ENCODE measurements around the gene HEPN1. TPM values are rescaled to one million over a fixed set of nuclear protein-coding genes. Genes with fewer than 3 reads are reported as not detected.

Gene HEPN1
- total RNA-seq, 1 donor from 2014 or later = not detected

GRCh38 chr11:124922831-124923230 is 3.8 kb downstream of the HEPN1 start:
- intact Hi-C loops (cut with micrococcal nuclease) = no loop called here
- Mint-ChIP-seq H3K27ac (no peak overlapping the region), H3K4me1 (ENCODE audit: low read depth) (peaks cover 10% of the 10 kb centered on the region), H3K4me3 (no peak overlapping the region), H3K27me3 (ENCODE audit: insufficient read depth) (peaks cover 8% of the 10 kb centered on the region), H3K9me3 (no peaks in the 10 kb centered on the region), H3K36me3 (ENCODE audit: low read depth) (peaks cover 2% of the 10 kb centered on the region)
- DNase-seq (ENCODE audit: low spot score) = no peak

GRCh38 chr11:124923296-124923695 is 4.2 kb downstream of the HEPN1 start:
- H3K4me1 Mint-ChIP-seq (ENCODE audit: low read depth) = peaks cover 10% of the 10 kb centered on the region
- H3K27me3 Mint-ChIP-seq (ENCODE audit: insufficient read depth) = peaks cover 8% of the 10 kb centered on the region
- H3K4me3 Mint-ChIP-seq = no peak overlapping the region
- intact Hi-C loops (cut with micrococcal nuclease) = no loop called here
- H3K27ac Mint-ChIP-seq = no peak overlapping the region
- peaks cover 2% of the 10 kb centered on the region for H3K36me3 Mint-ChIP-seq (ENCODE audit: low read depth)
- no peaks in the 10 kb centered on the region for H3K9me3 Mint-ChIP-seq
- no peak for DNase-seq (ENCODE audit: low spot score)

- Mint-ChIP-seq H3K4me3 (no peak overlapping the region), H3K27ac (no peak overlapping the region), H3K4me1 (ENCODE audit: low read depth) (peaks cover 8% of the 10 kb centered on the region), H3K27me3 (ENCODE audit: insufficient read depth) (no peaks in the 10 kb centered on the region), H3K36me3 (ENCODE audit: low read depth) (no peaks in the 10 kb centered on the region), H3K9me3 (no peaks in the 10 kb centered on the region)
- intact Hi-C loops (cut with micrococcal nuclease) = no loop called here
- DNase-seq (ENCODE audit: low spot score) = no peak
Observed at GRCh38 chr11:124928942-124929665, 10.1 kb downstream of the HEPN1 start.

DNA sequence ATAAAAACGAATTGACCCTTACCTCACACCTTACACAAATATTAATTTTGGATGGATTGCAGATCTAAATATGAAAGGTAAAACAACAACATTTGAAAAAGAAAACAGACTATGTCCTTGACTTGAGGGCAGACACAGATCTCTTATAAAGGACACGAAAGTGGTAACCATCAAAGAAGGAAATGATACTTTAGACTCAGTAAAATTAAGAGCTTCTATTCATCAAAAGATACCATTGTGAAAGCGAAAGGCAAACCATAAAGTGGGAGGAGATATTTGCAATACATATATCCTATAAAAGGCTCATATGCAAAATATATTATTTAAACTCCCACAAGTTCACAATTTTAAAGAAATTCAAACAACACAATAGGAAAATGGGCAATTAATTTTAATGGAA is 11.7 kb downstream of the HEPN1 start:
- no peaks in the 10 kb centered on the region for H3K27me3 Mint-ChIP-seq (ENCODE audit: insufficient read depth)
- no peak overlapping the region for H3K27ac Mint-ChIP-seq
- H3K4me1 Mint-ChIP-seq (ENCODE audit: low read depth) = peaks cover 8% of the 10 kb centered on the region
- no peak for DNase-seq (ENCODE audit: low spot score)
- H3K9me3 Mint-ChIP-seq = no peaks in the 10 kb centered on the region
- H3K36me3 Mint-ChIP-seq (ENCODE audit: low read depth) = no peaks in the 10 kb centered on the region
- intact Hi-C loops (cut with micrococcal nuclease) = no loop called here
- no peak overlapping the region for H3K4me3 Mint-ChIP-seq

DNA sequence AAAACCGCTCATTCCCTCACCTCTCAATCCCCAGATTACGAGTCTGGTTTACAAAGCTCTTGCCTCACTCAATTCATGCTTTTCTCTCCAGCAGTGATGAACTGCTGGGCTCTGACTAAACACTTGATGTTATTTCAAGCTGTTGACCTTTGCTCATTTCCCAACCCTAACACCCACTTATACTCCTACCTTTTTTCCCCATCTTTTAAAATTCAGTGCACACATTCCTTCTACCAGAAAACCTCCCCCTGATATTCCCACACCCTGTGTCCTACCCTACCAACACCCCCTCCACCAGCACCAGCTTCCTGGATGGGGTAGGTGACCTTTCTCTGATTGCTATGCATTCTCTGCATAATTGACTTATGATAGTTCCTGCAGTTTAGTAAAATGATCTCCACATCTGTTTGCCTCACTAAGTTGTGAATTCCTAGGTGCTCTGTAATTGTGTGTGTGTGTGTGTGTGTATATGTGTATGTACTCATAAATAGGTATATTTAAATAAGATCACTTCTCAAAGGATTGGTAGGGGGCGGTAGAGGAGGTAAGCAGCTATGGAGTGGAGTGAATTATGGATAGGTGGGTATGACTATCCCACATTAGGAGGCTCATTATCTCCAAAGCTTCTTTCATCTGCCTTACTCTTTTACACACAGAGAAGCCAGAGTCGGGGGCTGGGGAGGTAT is 16.0 kb downstream of the HEPN1 start:
- no peaks in the 10 kb centered on the region for H3K9me3 Mint-ChIP-seq
- DNase-seq (ENCODE audit: low spot score) = no peak
- intact Hi-C loops (cut with micrococcal nuclease) = no loop called here
- peaks cover 10% of the 10 kb centered on the region for H3K27me3 Mint-ChIP-seq (ENCODE audit: insufficient read depth)
- H3K4me1 Mint-ChIP-seq (ENCODE audit: low read depth) = peaks cover 8% of the 10 kb centered on the region
- no peak overlapping the region for H3K4me3 Mint-ChIP-seq
- H3K27ac Mint-ChIP-seq = no peak overlapping the region
- no peaks in the 10 kb centered on the region for H3K36me3 Mint-ChIP-seq (ENCODE audit: low read depth)

GRCh38 chr11:124935548-124936514 is 16.8 kb downstream of the HEPN1 start, which contains the start of gene HEPACAM:
Gene HEPACAM (minus strand): TSS chr11:124936047. CDS start chr11:124936006, 41 bp downstream.
- no peaks in the 10 kb centered on the region for H3K36me3 Mint-ChIP-seq (ENCODE audit: low read depth)
- H3K4me1 Mint-ChIP-seq (ENCODE audit: low read depth) = peaks cover 1% of the 10 kb centered on the region
- H3K27ac Mint-ChIP-seq = no peak within 1 kb of the TSS
- no peaks in the 10 kb centered on the region for H3K9me3 Mint-ChIP-seq
- peaks cover 12% of the 10 kb centered on the region for H3K27me3 Mint-ChIP-seq (ENCODE audit: insufficient read depth)
- intact Hi-C loops (cut with micrococcal nuclease) = no loop called here
- DNase-seq (ENCODE audit: low spot score) = no peak
- no peak within 1 kb of the TSS for H3K4me3 Mint-ChIP-seq

- no peak overlapping the region for H3K27ac Mint-ChIP-seq
Observed at GRCh38 chr11:124937336-124937935, 18.4 kb downstream of the HEPN1 start.

DNA sequence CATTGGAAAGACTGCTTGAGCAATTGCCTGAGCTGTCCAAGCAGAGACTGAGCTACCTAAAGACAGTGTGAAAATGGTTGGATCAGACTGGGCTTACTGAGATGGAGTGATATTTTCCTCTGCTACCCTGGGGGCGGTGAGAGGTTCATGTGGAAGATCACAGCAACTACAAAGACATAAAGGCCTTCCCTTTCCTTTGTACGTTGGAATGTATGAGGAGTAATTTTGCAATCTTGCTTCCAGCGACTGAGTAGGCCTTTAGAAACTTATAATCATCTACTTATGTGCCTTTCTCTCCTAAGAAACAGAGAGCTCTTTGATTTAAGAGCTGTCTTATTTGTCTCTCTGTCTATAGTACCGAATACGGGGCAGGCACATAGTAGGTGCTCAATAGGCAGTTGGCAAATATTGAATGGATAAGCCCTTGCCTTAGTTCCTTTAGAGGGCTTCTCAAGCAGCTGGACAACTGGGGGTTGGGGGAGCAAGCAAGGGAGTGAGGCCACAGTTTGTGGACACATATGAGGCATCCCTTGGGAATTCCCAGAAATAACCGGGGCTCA is 19.2 kb downstream of the HEPN1 start:
- no peaks in the 10 kb centered on the region for H3K9me3 Mint-ChIP-seq
- DNase-seq (ENCODE audit: low spot score) = no peak
- no peak overlapping the region for H3K27ac Mint-ChIP-seq
- peaks cover 12% of the 10 kb centered on the region for H3K27me3 Mint-ChIP-seq (ENCODE audit: insufficient read depth)
- H3K36me3 Mint-ChIP-seq (ENCODE audit: low read depth) = no peaks in the 10 kb centered on the region
- no peaks in the 10 kb centered on the region for H3K4me1 Mint-ChIP-seq (ENCODE audit: low read depth)
- intact Hi-C loops (cut with micrococcal nuclease) = no loop called here
- no peak overlapping the region for H3K4me3 Mint-ChIP-seq

More at GRCh38 chr11:124937336-124937935, 18.4 kb downstream of the HEPN1 start:
- no peak for DNase-seq (ENCODE audit: low spot score)
- peaks cover 12% of the 10 kb centered on the region for H3K27me3 Mint-ChIP-seq (ENCODE audit: insufficient read depth)
- H3K4me1 Mint-ChIP-seq (ENCODE audit: low read depth) = no peaks in the 10 kb centered on the region
- H3K4me3 Mint-ChIP-seq = no peak overlapping the region
- H3K9me3 Mint-ChIP-seq = no peaks in the 10 kb centered on the region
- no peaks in the 10 kb centered on the region for H3K36me3 Mint-ChIP-seq (ENCODE audit: low read depth)
- intact Hi-C loops (cut with micrococcal nuclease) = no loop called here

DNA sequence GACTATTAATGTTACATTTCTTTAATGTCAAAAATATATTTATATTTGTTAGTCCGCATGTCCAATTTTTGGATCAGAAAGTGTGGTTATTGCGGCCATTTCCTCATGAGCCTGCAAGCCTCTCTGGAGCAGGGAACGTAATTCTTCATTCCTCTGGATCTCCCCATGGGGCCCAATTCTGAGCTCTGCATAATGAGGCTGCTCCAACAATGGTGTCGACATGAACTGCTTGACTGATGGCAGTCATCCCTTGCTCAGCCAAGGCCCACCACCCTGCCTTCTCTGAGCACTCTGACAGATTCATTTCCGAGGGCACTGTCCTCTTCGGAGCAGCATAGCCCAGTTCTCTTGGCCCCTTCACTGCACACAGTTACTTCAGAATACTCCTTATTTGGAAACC is 19.9 kb downstream of the HEPN1 start:
- Mint-ChIP-seq H3K4me1 (ENCODE audit: low read depth) (no peaks in the 10 kb centered on the region), H3K4me3 (no peak overlapping the region), H3K27me3 (ENCODE audit: insufficient read depth) (peaks cover 12% of the 10 kb centered on the region), H3K36me3 (ENCODE audit: low read depth) (no peaks in the 10 kb centered on the region), H3K27ac (no peak overlapping the region), H3K9me3 (no peaks in the 10 kb centered on the region)
- intact Hi-C loops (cut with micrococcal nuclease) = no loop called here
- no peak for DNase-seq (ENCODE audit: low spot score)

GRCh38 chr11:124941703-124942102 is 22.7 kb downstream of the HEPN1 start:
- Mint-ChIP-seq H3K4me1 (ENCODE audit: low read depth) (no peaks in the 10 kb centered on the region), H3K27me3 (ENCODE audit: insufficient read depth) (peaks cover 8% of the 10 kb centered on the region), H3K36me3 (ENCODE audit: low read depth) (no peaks in the 10 kb centered on the region), H3K9me3 (no peaks in the 10 kb centered on the region), H3K4me3 (no peak overlapping the region), H3K27ac (no peak overlapping the region)
- intact Hi-C loops (cut with micrococcal nuclease) = no loop called here
- DNase-seq (ENCODE audit: low spot score) = no peak

- peaks cover 2% of the 10 kb centered on the region for H3K27me3 Mint-ChIP-seq (ENCODE audit: insufficient read depth)
- no peak overlapping the region for H3K27ac Mint-ChIP-seq
- no peak for DNase-seq (ENCODE audit: low spot score)
- no peaks in the 10 kb centered on the region for H3K36me3 Mint-ChIP-seq (ENCODE audit: low read depth)
- no peaks in the 10 kb centered on the region for H3K4me1 Mint-ChIP-seq (ENCODE audit: low read depth)
- intact Hi-C loops (cut with micrococcal nuclease) = no loop called here
- peaks cover 3% of the 10 kb centered on the region for H3K9me3 Mint-ChIP-seq
- no peak overlapping the region for H3K4me3 Mint-ChIP-seq
Observed at GRCh38 chr11:124942466-124943253, 23.6 kb downstream of the HEPN1 start.

GRCh38 chr11:124943254-124943616 is 24.2 kb downstream of the HEPN1 start:
- DNase-seq (ENCODE audit: low spot score) = no peak
- Mint-ChIP-seq H3K4me3 (no peak overlapping the region), H3K4me1 (ENCODE audit: low read depth) (no peaks in the 10 kb centered on the region), H3K36me3 (ENCODE audit: low read depth) (peaks cover 1% of the 10 kb centered on the region), H3K27me3 (ENCODE audit: insufficient read depth) (peaks cover 2% of the 10 kb centered on the region), H3K9me3 (peaks cover 8% of the 10 kb centered on the region), H3K27ac (no peak overlapping the region)
- intact Hi-C loops (cut with micrococcal nuclease) = no loop called here
